ENCODE measurements around the gene EXOG.
"Not testable (repeated sequence)": the region's sequence is repeated elsewhere in the genome, so short reads cannot be mapped to it uniquely, and the experiment has no call there.

The EXOG gene

DNA sequence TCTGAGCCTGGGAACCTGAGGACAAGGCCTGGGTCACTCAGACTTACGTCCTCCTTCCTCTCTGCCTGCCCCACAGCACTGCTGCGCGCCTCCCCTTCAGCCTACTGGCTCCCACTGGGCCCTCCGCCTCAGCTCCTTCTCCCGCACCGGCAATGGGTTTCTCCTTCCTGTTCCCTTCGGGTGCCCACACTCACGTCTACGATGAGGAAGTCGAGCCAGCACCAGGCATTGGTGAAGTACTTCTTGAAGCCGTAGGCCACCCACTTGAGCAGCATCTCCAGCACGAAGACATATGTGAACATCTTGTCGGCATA lies 70.0 kb downstream of the EXOG start:
- DNase-seq, result no peak
- H3K9me2 ChIP-seq (replicated peaks; ENCODE audit: insufficient read depth, low read length), result no peaks in the 10 kb centered on the region
- H3K4me2 ChIP-seq (ENCODE audit: low read depth, low read length), result no peak overlapping the region
- no peaks in the 10 kb centered on the region for H3K27me3 ChIP-seq (replicated peaks; ENCODE audit: insufficient read depth, low read length)
- no peaks in the 10 kb centered on the region for H3K36me3 ChIP-seq (replicated peaks; ENCODE audit: insufficient read depth, low read length)
- no peaks in the 10 kb centered on the region for H4K20me1 ChIP-seq (ENCODE audit: insufficient read depth, low read length)
- H3K4me1 ChIP-seq (ENCODE audit: low read length), result no peaks in the 10 kb centered on the region
- no peaks in the 10 kb centered on the region for H3K79me2 ChIP-seq (ENCODE audit: low read length)
- no peak overlapping the region for H3K27ac ChIP-seq (ENCODE audit: low read length)
- no peak overlapping the region for H3K9ac ChIP-seq (ENCODE audit: low read length)
- H3K4me3 ChIP-seq (ENCODE audit: low read length), result no peak overlapping the region
- no peaks in the 10 kb centered on the region for H3K9me3 ChIP-seq (replicated peaks; ENCODE audit: insufficient read depth, low read length)
- H2AFZ ChIP-seq (ENCODE audit: low read length), result no peak overlapping the region
- TF ChIP-seq, protein P1, sequence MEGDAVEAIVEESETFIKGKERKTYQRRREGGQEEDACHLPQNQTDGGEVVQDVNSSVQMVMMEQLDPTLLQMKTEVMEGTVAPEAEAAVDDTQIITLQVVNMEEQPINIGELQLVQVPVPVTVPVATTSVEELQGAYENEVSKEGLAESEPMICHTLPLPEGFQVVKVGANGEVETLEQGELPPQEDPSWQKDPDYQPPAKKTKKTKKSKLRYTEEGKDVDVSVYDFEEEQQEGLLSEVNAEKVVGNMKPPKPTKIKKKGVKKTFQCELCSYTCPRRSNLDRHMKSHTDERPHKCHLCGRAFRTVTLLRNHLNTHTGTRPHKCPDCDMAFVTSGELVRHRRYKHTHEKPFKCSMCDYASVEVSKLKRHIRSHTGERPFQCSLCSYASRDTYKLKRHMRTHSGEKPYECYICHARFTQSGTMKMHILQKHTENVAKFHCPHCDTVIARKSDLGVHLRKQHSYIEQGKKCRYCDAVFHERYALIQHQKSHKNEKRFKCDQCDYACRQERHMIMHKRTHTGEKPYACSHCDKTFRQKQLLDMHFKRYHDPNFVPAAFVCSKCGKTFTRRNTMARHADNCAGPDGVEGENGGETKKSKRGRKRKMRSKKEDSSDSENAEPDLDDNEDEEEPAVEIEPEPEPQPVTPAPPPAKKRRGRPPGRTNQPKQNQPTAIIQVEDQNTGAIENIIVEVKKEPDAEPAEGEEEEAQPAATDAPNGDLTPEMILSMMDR (IDR thresholded peaks at IDR 0.05; ENCODE audit: low read length), result no peak
- TF ChIP-seq EZH2 (optimal IDR thresholded peaks at IDR 0.05; ENCODE audit: low read depth, low read length), result no peak
- H3F3A ChIP-seq (ENCODE audit: insufficient read depth, low read length), result no peaks in the 10 kb centered on the region

GRCh38 chr3:38566794-38567193 lies 70.7 kb downstream of the EXOG start:
- H3K4me3 ChIP-seq (ENCODE audit: low read length); H3K4me2 ChIP-seq (ENCODE audit: low read depth, low read length): not testable (repeated sequence)

GRCh38 chr3:38567498-38567897 lies 71.4 kb downstream of the EXOG start:
- Histone ChIP-seq H3K9me3 (replicated peaks; ENCODE audit: insufficient read depth, low read length) (no peaks in the 10 kb centered on the region), H3K27me3 (replicated peaks; ENCODE audit: insufficient read depth, low read length) (no peaks in the 10 kb centered on the region), H3K36me3 (replicated peaks; ENCODE audit: insufficient read depth, low read length) (no peaks in the 10 kb centered on the region), H3K9me2 (replicated peaks; ENCODE audit: insufficient read depth, low read length) (no peaks in the 10 kb centered on the region), H4K20me1 (ENCODE audit: insufficient read depth, low read length) (no peaks in the 10 kb centered on the region), H3F3A (ENCODE audit: insufficient read depth, low read length) (no peaks in the 10 kb centered on the region), H3K27ac (ENCODE audit: low read length) (no peak overlapping the region), H2AFZ (ENCODE audit: low read length) (no peak overlapping the region), H3K4me2 (ENCODE audit: low read depth, low read length) (no peak overlapping the region), H3K9ac (ENCODE audit: low read length) (no peak overlapping the region), H3K4me1 (ENCODE audit: low read length) (no peaks in the 10 kb centered on the region), H3K79me2 (ENCODE audit: low read length) (no peaks in the 10 kb centered on the region), H3K4me3 (ENCODE audit: low read length) (no peak overlapping the region)
- no peak for TF ChIP-seq EZH2phosphoT487 (IDR thresholded peaks at IDR 0.05; ENCODE audit: low read length)
- TF ChIP-seq, protein P1 (IDR thresholded peaks at IDR 0.05; ENCODE audit: low read length), result no peak
- no peak for TF ChIP-seq EZH2 (optimal IDR thresholded peaks at IDR 0.05; ENCODE audit: low read depth, low read length)
- DNase-seq, result no peak

More at GRCh38 chr3:38566794-38567193, 70.7 kb downstream of the EXOG start:
- not testable (repeated sequence) for H3K79me2 ChIP-seq (ENCODE audit: low read length); H4K20me1 ChIP-seq (ENCODE audit: insufficient read depth, low read length); H3F3A ChIP-seq (ENCODE audit: insufficient read depth, low read length); H3K9ac ChIP-seq (ENCODE audit: low read length); H3K27ac ChIP-seq (ENCODE audit: low read length); DNase-seq; H3K27me3 ChIP-seq (replicated peaks; ENCODE audit: insufficient read depth, low read length); H3K9me3 ChIP-seq (replicated peaks; ENCODE audit: insufficient read depth, low read length); H3K36me3 ChIP-seq (replicated peaks; ENCODE audit: insufficient read depth, low read length); H3K4me1 ChIP-seq (ENCODE audit: low read length); H3K9me2 ChIP-seq (replicated peaks; ENCODE audit: insufficient read depth, low read length); H2AFZ ChIP-seq (ENCODE audit: low read length)

GRCh38 chr3:38573111-38573510 lies 77.0 kb downstream of the EXOG start:
- H3K9me2 ChIP-seq (replicated peaks; ENCODE audit: insufficient read depth, low read length), result no peaks in the 10 kb centered on the region
- no peak for TF ChIP-seq EZH2phosphoT487 (IDR thresholded peaks at IDR 0.05; ENCODE audit: low read length)
- TF ChIP-seq, protein P1 (IDR thresholded peaks at IDR 0.05; ENCODE audit: low read length), result no peak
- no peak for TF ChIP-seq EZH2 (optimal IDR thresholded peaks at IDR 0.05; ENCODE audit: low read depth, low read length)
- H3K4me2 ChIP-seq (ENCODE audit: low read depth, low read length), result no peak overlapping the region

More at GRCh38 chr3:38573111-38573510, 77.0 kb downstream of the EXOG start:
- no peak overlapping the region for H3K9ac ChIP-seq (ENCODE audit: low read length)
- no peak for DNase-seq
- H4K20me1 ChIP-seq (ENCODE audit: insufficient read depth, low read length), result no peaks in the 10 kb centered on the region
- H3K9me3 ChIP-seq (replicated peaks; ENCODE audit: insufficient read depth, low read length), result no peaks in the 10 kb centered on the region
- H2AFZ ChIP-seq (ENCODE audit: low read length), result no peak overlapping the region
- H3K27ac ChIP-seq (ENCODE audit: low read length), result no peak overlapping the region
- no peaks in the 10 kb centered on the region for H3K36me3 ChIP-seq (replicated peaks; ENCODE audit: insufficient read depth, low read length)
- no peak overlapping the region for H3K4me3 ChIP-seq (ENCODE audit: low read length)
- no peaks in the 10 kb centered on the region for H3K79me2 ChIP-seq (ENCODE audit: low read length)
- H3K27me3 ChIP-seq (replicated peaks; ENCODE audit: insufficient read depth, low read length), result no peaks in the 10 kb centered on the region
- H3F3A ChIP-seq (ENCODE audit: insufficient read depth, low read length), result no peaks in the 10 kb centered on the region
- no peaks in the 10 kb centered on the region for H3K4me1 ChIP-seq (ENCODE audit: low read length)

Data from MM.1S (cell line).